ENCODE results near the gene C6orf120. TPM values are rescaled to one million over a fixed set of nuclear protein-coding genes. Genes with fewer than 3 reads are reported as not detected.

C6orf120 gene
- total RNA-seq, 1 experiment from 2014 or later, result 12.5 TPM

- no peak for DNase-seq
- Histone ChIP-seq H3K4me1 (replicated peaks; ENCODE audit: insufficient read depth) (no peaks in the 10 kb centered on the region), H3K9me3 (ENCODE audit: insufficient read depth, low read depth) (no peaks in the 10 kb centered on the region), H3K4me2 (no peak overlapping the region), H3F3A (ENCODE audit: insufficient read depth, low read depth) (no peaks in the 10 kb centered on the region), H4K20me1 (ENCODE audit: insufficient read depth) (no peaks in the 10 kb centered on the region), H3K27me3 (ENCODE audit: insufficient read depth, low read depth) (no peaks in the 10 kb centered on the region), H3K36me3 (ENCODE audit: low read depth) (no peaks in the 10 kb centered on the region; the same call in 1 of the 2 replicates), H3K9me2 (ENCODE audit: insufficient read depth) (no peaks in the 10 kb centered on the region), H3K27ac (no peak overlapping the region), H3K4me3 (no peak overlapping the region), H3K79me2 (ENCODE audit: low read depth) (no peaks in the 10 kb centered on the region), H2AFZ (no peak overlapping the region)
- no peak for TF ChIP-seq EZH2 (IDR thresholded peaks at IDR 0.05; ENCODE audit: low read depth)
- no peak for TF ChIP-seq CTCF (conservative IDR thresholded peaks at IDR 0.05)
- CTCF ChIA-PET, result no interaction called here
- POLR2A ChIA-PET (ENCODE audit: unreplicated experiment), result no interaction called here
- intact Hi-C loops (cut with micrococcal nuclease; ENCODE audit: unreplicated experiment), result no loop called here
- no TSS peak for BruUV-seq (replicated peaks)
These were observed 38.5 kb upstream of the C6orf120 start for GRCh38 chr6:169663468-169663867.

GRCh38 chr6:169664227-169664626, 37.7 kb upstream of the C6orf120 start:
- Histone ChIP-seq H3K9me2 (ENCODE audit: insufficient read depth) (no peaks in the 10 kb centered on the region), H4K20me1 (ENCODE audit: insufficient read depth) (no peaks in the 10 kb centered on the region), H3K36me3 (ENCODE audit: low read depth) (no peaks in the 10 kb centered on the region; the same call in 1 of the 2 replicates), H3K4me3 (no peak overlapping the region), H3K4me1 (replicated peaks; ENCODE audit: insufficient read depth) (no peaks in the 10 kb centered on the region), H3K27ac (no peak overlapping the region), H3K4me2 (no peak overlapping the region), H3K9me3 (ENCODE audit: insufficient read depth, low read depth) (no peaks in the 10 kb centered on the region), H3F3A (ENCODE audit: insufficient read depth, low read depth) (no peaks in the 10 kb centered on the region), H3K27me3 (ENCODE audit: insufficient read depth, low read depth) (no peaks in the 10 kb centered on the region), H2AFZ (no peak overlapping the region), H3K79me2 (ENCODE audit: low read depth) (no peaks in the 10 kb centered on the region)
- DNase-seq, result no peak
- intact Hi-C loops (cut with micrococcal nuclease; ENCODE audit: unreplicated experiment), result no loop called here
- no peak for TF ChIP-seq CTCF (conservative IDR thresholded peaks at IDR 0.05)
- TF ChIP-seq EZH2 (IDR thresholded peaks at IDR 0.05; ENCODE audit: low read depth), result no peak
- ChIA-PET CTCF (no interaction called here), POLR2A (ENCODE audit: unreplicated experiment) (interaction anchor here (0.7 kb wide), 1 partner anchor 46 kb away, joined by 4 read pairs; no protein-coding TSS in a partner anchor)
- BruUV-seq (replicated peaks), result no TSS peak

GRCh38 chr6:169665289-169665688, 36.6 kb upstream of the C6orf120 start:
- Histone ChIP-seq H3K36me3 (ENCODE audit: low read depth) (no peaks in the 10 kb centered on the region; the same call in 1 of the 2 replicates), H3K9me2 (ENCODE audit: insufficient read depth) (no peaks in the 10 kb centered on the region), H3K27ac (no peak overlapping the region), H3K4me1 (replicated peaks; ENCODE audit: insufficient read depth) (no peaks in the 10 kb centered on the region), H3K79me2 (ENCODE audit: low read depth) (no peaks in the 10 kb centered on the region), H3F3A (ENCODE audit: insufficient read depth, low read depth) (no peaks in the 10 kb centered on the region), H4K20me1 (ENCODE audit: insufficient read depth) (no peaks in the 10 kb centered on the region), H3K4me2 (no peak overlapping the region), H3K27me3 (ENCODE audit: insufficient read depth, low read depth) (no peaks in the 10 kb centered on the region), H3K9me3 (ENCODE audit: insufficient read depth, low read depth) (no peaks in the 10 kb centered on the region), H2AFZ (no peak overlapping the region), H3K4me3 (no peak overlapping the region)
- BruUV-seq (replicated peaks), result no TSS peak
- ChIA-PET POLR2A (ENCODE audit: unreplicated experiment) (no interaction called here), CTCF (no interaction called here)
- DNase-seq, result no peak
- TF ChIP-seq CTCF (conservative IDR thresholded peaks at IDR 0.05), result no peak
- no peak for TF ChIP-seq EZH2 (IDR thresholded peaks at IDR 0.05; ENCODE audit: low read depth)
- intact Hi-C loops (cut with micrococcal nuclease; ENCODE audit: unreplicated experiment), result no loop called here

All from PC-9 (cell line).